GM12801 (cell line): ENCODE data around the gene SNTA1.

Source experiments
- CTCF ChIP-seq: IDR thresholded peaks from one replicate; pipeline ENCODE4 v1.5.1; 2011; ENCODE audit warnings: control low read depth; ENCODE audit not compliant: insufficient read length; ENCODE audit errors: extremely low read depth

Gene SNTA1

GRCh38 chr20:33401921-33402369 is 41.6 kb downstream of the SNTA1 start:
- TF ChIP-seq CTCF: no peak

DNA sequence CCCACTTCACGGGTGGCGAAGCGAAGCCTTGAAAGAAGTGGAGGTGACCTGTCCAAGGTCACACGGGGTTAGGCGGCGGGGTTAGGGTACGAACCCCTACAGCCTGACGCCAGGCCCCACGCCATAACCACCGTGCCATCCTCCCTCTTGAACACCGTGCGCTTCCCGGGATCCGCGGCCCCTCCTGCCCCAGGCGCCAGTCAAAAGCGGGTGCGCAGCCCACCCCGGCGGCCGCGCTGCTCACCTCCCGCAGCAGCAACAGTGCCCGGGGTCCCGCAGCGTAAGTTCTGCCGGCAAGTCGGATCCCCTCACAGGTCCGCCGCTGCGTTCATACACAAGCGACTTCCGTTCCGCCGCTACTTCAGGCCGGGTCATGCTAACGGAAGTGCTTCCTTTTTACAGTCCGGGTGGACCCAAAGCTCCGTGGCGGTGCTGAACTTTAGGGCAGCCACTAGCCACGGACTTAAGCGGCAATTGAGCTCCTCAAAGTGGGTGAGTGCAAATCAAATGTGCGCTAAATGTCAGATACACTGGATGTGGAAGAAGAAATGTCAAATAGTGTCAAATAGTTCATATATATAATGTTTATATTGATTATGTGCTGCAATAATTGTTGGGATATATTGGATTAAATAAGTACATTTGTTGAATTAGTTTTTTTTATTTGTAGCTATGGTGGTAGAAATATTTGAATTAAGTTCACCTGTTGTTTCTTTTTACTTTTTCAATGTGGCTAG is 42.2 kb downstream of the SNTA1 start, which contains the start of gene CDK5RAP1:
Gene CDK5RAP1 (minus strand): TSS at position 336 of the 737 bp plus-strand sequence. CDS start 4,455 bp downstream, outside the sequence.
- TF ChIP-seq CTCF: no peak

GRCh38 chr20:33400812-33401183 is 42.8 kb downstream of the SNTA1 start:
- TF ChIP-seq CTCF: no peak

DNA sequence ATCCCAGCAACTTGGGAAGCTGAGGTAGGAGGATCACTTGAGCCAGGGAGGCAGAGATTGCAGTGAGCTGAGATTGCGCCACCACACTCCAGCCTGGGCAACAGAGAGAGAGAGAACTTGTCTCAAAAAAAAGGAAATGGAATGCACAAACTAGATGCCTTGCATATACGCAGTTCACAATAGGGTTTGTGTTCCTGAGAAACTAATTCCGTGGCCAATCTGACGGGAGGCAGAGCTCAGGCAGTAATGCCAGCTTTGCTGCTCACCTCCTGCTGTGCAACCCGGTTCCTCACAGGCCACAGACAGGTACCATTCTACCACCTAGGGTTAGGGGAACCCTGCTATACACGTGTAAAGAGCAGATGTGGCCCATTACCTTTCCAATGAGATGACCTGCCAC is 43.6 kb downstream of the SNTA1 start:
- TF ChIP-seq CTCF: no peak

- no peak for TF ChIP-seq CTCF
These were observed 48.8 kb downstream of the SNTA1 start for GRCh38 chr20:33394718-33395117.

DNA sequence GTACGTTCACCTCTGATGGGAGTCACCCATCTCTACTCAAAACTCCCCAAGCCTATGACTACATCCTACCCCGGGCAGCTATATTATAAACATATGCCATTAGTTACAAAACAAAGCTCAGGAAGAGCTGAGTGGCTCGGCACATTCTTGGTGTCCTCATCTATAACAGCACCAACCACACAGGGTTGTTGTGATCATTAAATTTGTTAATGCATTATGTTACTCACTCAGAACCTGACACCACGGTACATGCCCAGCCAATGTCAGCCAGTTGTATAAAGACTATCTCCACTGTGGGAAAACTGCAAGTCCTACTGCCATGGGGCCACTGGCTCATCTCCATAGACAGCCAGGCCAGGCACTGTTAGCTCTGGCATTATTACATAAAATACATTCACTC is 50.0 kb downstream of the SNTA1 start:
- TF ChIP-seq CTCF: no peak

GRCh38 chr20:33391722-33392415 is 51.7 kb downstream of the SNTA1 start:
- TF ChIP-seq CTCF: no peak
